ENCODE data around the gene GADD45A. TPM values are rescaled to one million over a fixed set of nuclear protein-coding genes. Genes with fewer than 3 reads are reported as not detected.
"Not testable (repeated sequence)": the region's sequence is repeated elsewhere in the genome, so short reads cannot be mapped to it uniquely, and the experiment has no call there.

Gene GADD45A
- total RNA-seq, 2 experiments from 2014 or later, result 20.5 to 26.7 TPM

DNA sequence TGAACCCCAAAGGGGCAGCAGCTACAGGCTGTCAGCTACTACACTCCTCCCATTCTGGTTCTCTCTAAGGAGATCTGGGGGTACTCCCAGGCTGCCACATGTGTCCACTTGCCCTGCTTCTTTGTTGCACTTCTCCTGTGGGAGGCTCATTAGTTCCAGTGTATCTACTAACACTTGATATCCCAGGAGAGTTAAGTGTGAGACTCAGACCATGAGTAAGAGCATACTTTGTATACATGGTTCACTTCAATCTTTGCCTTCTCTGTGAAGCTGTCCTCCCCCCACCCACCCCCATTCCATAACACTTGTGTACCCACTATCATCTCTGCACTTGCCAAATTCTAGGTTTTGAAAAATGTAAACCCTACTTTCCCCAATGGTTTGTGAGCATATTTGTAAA, 34.9 kb upstream of the GADD45A start:
- ATAC-seq, result no peak
- H3K27ac Mint-ChIP-seq, result no peak overlapping the region
- H3K4me1 Mint-ChIP-seq, result no peaks in the 10 kb centered on the region
- no peak for DNase-seq
- H3K36me3 Mint-ChIP-seq (ENCODE audit: low read depth), result no peaks in the 10 kb centered on the region
- intact Hi-C loops (cut with DNase I, micrococcal nuclease), result no loop called here
- ChIA-PET CTCF (interaction anchor here (0.8 kb wide), 1 partner anchor 88 kb away, joined by 3 read pairs; no protein-coding TSS in a partner anchor), POLR2A (no interaction called here)
- peaks cover 3% of the 10 kb centered on the region for H3K27me3 Mint-ChIP-seq
- H3K4me3 Mint-ChIP-seq, result no peak overlapping the region
- no peaks in the 10 kb centered on the region for H3K9me3 Mint-ChIP-seq (ENCODE audit: low read depth)

DNA sequence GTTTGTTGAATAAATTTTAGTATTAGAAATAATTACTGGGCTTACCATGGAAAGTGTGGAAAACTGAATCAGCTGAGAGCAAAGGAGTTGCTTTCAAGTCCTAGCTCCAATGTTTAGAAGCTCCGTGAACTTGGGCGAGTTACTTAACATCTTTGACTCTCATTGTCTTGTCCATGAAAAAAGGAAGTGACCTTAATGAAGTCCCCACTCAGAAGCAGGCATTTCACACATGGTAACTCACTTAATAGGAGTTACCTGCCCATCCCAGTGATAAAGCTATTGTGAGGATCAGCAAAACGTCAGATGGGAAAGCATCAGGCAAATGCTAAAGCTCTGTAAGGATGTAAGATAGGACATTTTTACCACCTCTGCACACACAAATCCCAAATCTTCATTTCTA, 34.0 kb upstream of the GADD45A start:
- Mint-ChIP-seq H3K4me1 (no peaks in the 10 kb centered on the region), H3K9me3 (ENCODE audit: low read depth) (no peaks in the 10 kb centered on the region), H3K4me3 (no peak overlapping the region), H3K27me3 (peaks cover 3% of the 10 kb centered on the region), H3K36me3 (ENCODE audit: low read depth) (no peaks in the 10 kb centered on the region), H3K27ac (no peak overlapping the region)
- ATAC-seq, result no peak
- DNase-seq, result no peak
- POLR2A ChIA-PET, result no interaction called here
- CTCF ChIA-PET, result interaction anchor here (0.7 kb wide), 1 partner anchor 85 kb away, joined by 3 read pairs; no protein-coding TSS in a partner anchor
- intact Hi-C loops (cut with DNase I, micrococcal nuclease), result no loop called here

GRCh38 chr1:67652800-67653199, 32.2 kb upstream of the GADD45A start:
- no peak overlapping the region for H3K27ac Mint-ChIP-seq
- DNase-seq (peak; percentile 15), ATAC-seq (peak; percentile 78)
- ChIA-PET POLR2A (interaction anchor here (0.5 kb wide), 1 partner anchor 478 kb away, joined by 3 read pairs; no protein-coding TSS in a partner anchor), CTCF (interaction anchor here (0.6 to 0.9 kb wide), 2 partner anchors 87 to 89 kb away, joined by 3 read pairs; no protein-coding TSS in a partner anchor)
- intact Hi-C loops (cut with DNase I, micrococcal nuclease), result no loop called here
- H3K4me1 Mint-ChIP-seq, result no peaks in the 10 kb centered on the region
- H3K36me3 Mint-ChIP-seq (ENCODE audit: low read depth), result no peaks in the 10 kb centered on the region
- H3K4me3 Mint-ChIP-seq, result no peak overlapping the region
- peaks cover 3% of the 10 kb centered on the region for H3K27me3 Mint-ChIP-seq
- no peaks in the 10 kb centered on the region for H3K9me3 Mint-ChIP-seq (ENCODE audit: low read depth)

- no peak for DNase-seq
- no peak overlapping the region for H3K27ac Mint-ChIP-seq
- peaks cover 5% of the 10 kb centered on the region for H3K27me3 Mint-ChIP-seq
- H3K36me3 Mint-ChIP-seq (ENCODE audit: low read depth), result no peaks in the 10 kb centered on the region
- intact Hi-C loops (cut with DNase I, micrococcal nuclease), result no loop called here
- POLR2A ChIA-PET, result no interaction called here
- H3K9me3 Mint-ChIP-seq (ENCODE audit: low read depth), result no peaks in the 10 kb centered on the region
- H3K4me3 Mint-ChIP-seq, result no peak overlapping the region
- CTCF ChIA-PET, result interaction anchor here (0.6 to 0.9 kb wide), 2 partner anchors 88 to 89 kb away, joined by 3 read pairs; no protein-coding TSS in a partner anchor
- no peak for ATAC-seq
- no peaks in the 10 kb centered on the region for H3K4me1 Mint-ChIP-seq
These were observed 31.7 kb upstream of the GADD45A start for GRCh38 chr1:67653304-67653703.

- no peaks in the 10 kb centered on the region for H3K4me1 Mint-ChIP-seq
- no peak for DNase-seq
- CTCF ChIA-PET, result no interaction called here
- no peak overlapping the region for H3K4me3 Mint-ChIP-seq
- H3K27me3 Mint-ChIP-seq, result peaks cover 11% of the 10 kb centered on the region
- no peaks in the 10 kb centered on the region for H3K9me3 Mint-ChIP-seq (ENCODE audit: low read depth)
- no peak for ATAC-seq
- POLR2A ChIA-PET, result interaction anchor here (0.7 kb wide), 1 partner anchor 84 kb away, joined by 6 read pairs; no protein-coding TSS in a partner anchor
- no peaks in the 10 kb centered on the region for H3K36me3 Mint-ChIP-seq (ENCODE audit: low read depth)
- intact Hi-C loops (cut with DNase I, micrococcal nuclease), result no loop called here
- H3K27ac Mint-ChIP-seq, result no peak overlapping the region
These were observed 29.4 kb upstream of the GADD45A start for GRCh38 chr1:67655581-67655980.

DNA sequence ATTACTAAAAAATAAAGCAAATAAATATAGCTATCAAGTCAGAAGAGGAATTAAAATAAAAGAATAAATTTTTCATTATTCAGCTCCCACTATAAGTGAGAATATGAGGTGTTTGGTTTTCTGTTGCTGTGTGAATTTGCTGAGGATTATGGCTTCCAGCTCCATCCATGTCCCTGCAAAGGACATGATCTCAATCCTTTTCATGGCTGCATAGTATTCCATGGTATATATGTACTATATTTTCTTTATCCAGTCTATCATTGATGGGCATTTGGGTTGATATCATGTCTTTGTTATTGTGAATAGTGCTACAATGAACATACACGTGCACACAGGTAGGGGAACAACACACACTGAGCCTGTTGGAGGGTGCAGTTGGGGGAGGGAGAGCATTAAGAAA, 27.8 kb upstream of the GADD45A start:
- H3K27ac Mint-ChIP-seq; H3K4me1 Mint-ChIP-seq; H3K9me3 Mint-ChIP-seq (ENCODE audit: low read depth); DNase-seq; H3K36me3 Mint-ChIP-seq (ENCODE audit: low read depth); POLR2A ChIA-PET; intact Hi-C loops (cut with DNase I, micrococcal nuclease); H3K4me3 Mint-ChIP-seq; ATAC-seq: not testable (repeated sequence)
- CTCF ChIA-PET, result interaction anchor here (0.8 kb wide), 1 partner anchor 110 kb away, joined by 4 read pairs; no protein-coding TSS in a partner anchor
- peaks cover 16% of the 10 kb centered on the region for H3K27me3 Mint-ChIP-seq

DNA sequence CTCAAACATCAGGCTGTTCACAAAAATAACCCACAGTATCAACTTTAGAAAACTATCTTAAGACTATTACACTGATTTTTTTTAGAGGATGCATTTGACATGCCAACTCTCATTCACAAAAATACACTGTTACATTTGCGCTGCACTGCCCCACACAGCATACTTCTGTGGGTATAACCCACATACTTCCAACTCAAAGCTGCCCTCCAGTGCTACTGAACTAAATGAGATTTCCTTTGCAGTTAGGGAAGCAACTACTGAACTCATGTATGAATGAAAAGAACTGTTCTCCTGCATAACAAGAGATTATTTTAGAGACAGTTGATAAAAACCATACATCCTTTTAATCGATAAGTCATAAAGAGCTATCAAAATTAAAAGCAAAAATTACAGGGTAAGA, 25.8 kb upstream of the GADD45A start:
- intact Hi-C loops (cut with DNase I, micrococcal nuclease), result no loop called here

GRCh38 chr1:67662884-67663283, 22.1 kb upstream of the GADD45A start:
- no peak for ATAC-seq
- no peaks in the 10 kb centered on the region for H3K4me1 Mint-ChIP-seq
- no peak for DNase-seq
- intact Hi-C loops (cut with DNase I, micrococcal nuclease), result no loop called here
- ChIA-PET CTCF (interaction anchor here (0.6 to 2.0 kb wide), 3 partner anchors 11 to 514 kb away, joined by 3 to 4 read pairs (median 3); no protein-coding TSS in a partner anchor), POLR2A (no interaction called here)
- peaks cover 15% of the 10 kb centered on the region for H3K27me3 Mint-ChIP-seq
- H3K27ac Mint-ChIP-seq, result no peak overlapping the region
- H3K36me3 Mint-ChIP-seq (ENCODE audit: low read depth), result no peaks in the 10 kb centered on the region
- H3K4me3 Mint-ChIP-seq, result no peak overlapping the region
- no peaks in the 10 kb centered on the region for H3K9me3 Mint-ChIP-seq (ENCODE audit: low read depth)

More for the DNA sequence above, 25.8 kb upstream of the GADD45A start:
- Mint-ChIP-seq H3K36me3 (ENCODE audit: low read depth) (no peaks in the 10 kb centered on the region), H3K27me3 (peaks cover 13% of the 10 kb centered on the region), H3K9me3 (ENCODE audit: low read depth) (no peaks in the 10 kb centered on the region), H3K27ac (no peak overlapping the region), H3K4me3 (no peak overlapping the region), H3K4me1 (no peaks in the 10 kb centered on the region)
- ATAC-seq (no peak), DNase-seq (no peak)
- ChIA-PET CTCF (interaction anchor here (0.6 to 1.5 kb wide), 2 partner anchors 15 to 1304 kb away, joined by 4 to 5 read pairs; no protein-coding TSS in a partner anchor), POLR2A (no interaction called here)

DNA sequence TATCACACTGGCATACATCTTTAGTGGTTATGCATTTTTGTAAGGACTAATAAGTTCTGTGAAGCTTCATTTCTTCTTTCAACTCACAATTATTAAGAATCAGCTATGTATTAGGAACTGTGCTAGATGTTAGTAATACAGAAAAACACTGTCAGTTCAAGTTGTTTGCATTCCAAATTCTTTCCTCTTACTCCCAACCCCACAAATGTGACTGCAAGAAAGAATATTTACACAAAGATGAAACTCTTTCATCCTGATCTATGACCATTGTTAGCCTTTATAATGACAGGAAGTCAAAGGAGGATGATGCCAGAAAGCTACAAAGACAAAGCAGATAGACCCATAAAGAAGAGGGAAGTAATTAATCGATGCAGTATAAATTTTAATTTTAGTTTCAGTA, 21.0 kb upstream of the GADD45A start:
- ATAC-seq (no peak), DNase-seq (no peak)
- no peaks in the 10 kb centered on the region for H3K36me3 Mint-ChIP-seq (ENCODE audit: low read depth)
- H3K4me3 Mint-ChIP-seq, result no peak overlapping the region
- no peaks in the 10 kb centered on the region for H3K9me3 Mint-ChIP-seq (ENCODE audit: low read depth)
- no peak overlapping the region for H3K27ac Mint-ChIP-seq
- intact Hi-C loops (cut with DNase I, micrococcal nuclease), result no loop called here
- ChIA-PET POLR2A (no interaction called here), CTCF (interaction anchor here (0.6 to 2.0 kb wide), 4 partner anchors 10 to 515 kb away, joined by 3 to 4 read pairs (median 3); no protein-coding TSS in a partner anchor)
- peaks cover 16% of the 10 kb centered on the region for H3K27me3 Mint-ChIP-seq
- H3K4me1 Mint-ChIP-seq, result no peaks in the 10 kb centered on the region

GRCh38 chr1:67665307-67665706, 19.7 kb upstream of the GADD45A start:
- POLR2A ChIA-PET; DNase-seq; H3K27ac Mint-ChIP-seq; ATAC-seq; intact Hi-C loops (cut with DNase I, micrococcal nuclease); H3K4me3 Mint-ChIP-seq; H3K36me3 Mint-ChIP-seq (ENCODE audit: low read depth); CTCF ChIA-PET; H3K9me3 Mint-ChIP-seq (ENCODE audit: low read depth); H3K4me1 Mint-ChIP-seq: not testable (repeated sequence)
- peaks cover 12% of the 10 kb centered on the region for H3K27me3 Mint-ChIP-seq

DNA sequence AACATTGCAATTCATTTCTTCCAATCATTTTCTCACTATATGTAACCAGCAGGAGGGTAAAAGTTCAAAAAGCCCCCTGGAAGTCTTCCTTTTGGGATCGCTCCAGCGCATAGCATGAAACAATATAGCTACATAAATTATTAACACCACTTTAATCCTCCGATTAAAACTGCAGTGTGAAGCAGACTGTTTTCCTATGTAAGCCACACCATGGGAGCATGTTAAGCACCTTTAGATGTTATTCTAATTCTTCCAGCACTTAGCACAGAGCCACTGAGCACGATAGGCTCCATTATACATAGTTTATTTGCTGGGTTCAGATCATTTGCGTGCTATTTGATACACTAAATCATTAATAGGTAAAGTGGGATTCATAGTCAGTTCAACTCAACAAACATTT, 18.4 kb upstream of the GADD45A start:
- Mint-ChIP-seq H3K9me3 (ENCODE audit: low read depth) (no peaks in the 10 kb centered on the region), H3K4me1 (no peaks in the 10 kb centered on the region), H3K36me3 (ENCODE audit: low read depth) (no peaks in the 10 kb centered on the region), H3K4me3 (no peak overlapping the region), H3K27me3 (peaks cover 6% of the 10 kb centered on the region), H3K27ac (no peak overlapping the region)
- POLR2A ChIA-PET, result no interaction called here
- ATAC-seq (no peak), DNase-seq (no peak)
- CTCF ChIA-PET, result no interaction called here
- intact Hi-C loops (cut with DNase I, micrococcal nuclease), result no loop called here

DNA sequence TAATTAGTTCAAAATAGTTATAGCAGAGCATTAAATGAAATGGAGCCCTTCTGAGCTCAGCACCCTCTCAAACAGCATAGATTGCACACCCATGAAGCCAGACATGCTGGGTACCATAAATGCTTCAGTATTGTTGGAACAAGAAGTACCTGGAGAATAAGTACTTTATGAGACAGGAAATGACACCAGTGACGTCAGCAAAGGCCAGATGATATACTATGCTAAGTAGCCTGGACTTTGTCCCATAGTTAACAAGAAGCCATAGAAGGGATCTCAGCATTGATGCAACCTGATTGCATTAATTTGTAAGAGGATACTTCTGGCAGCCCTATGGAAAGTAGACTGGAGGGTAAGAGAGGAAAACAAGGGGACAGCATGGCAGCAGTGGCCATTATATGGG, 16.3 kb upstream of the GADD45A start:
- H3K36me3 Mint-ChIP-seq (ENCODE audit: low read depth), result no peaks in the 10 kb centered on the region
- no peak overlapping the region for H3K27ac Mint-ChIP-seq
- peaks cover 6% of the 10 kb centered on the region for H3K27me3 Mint-ChIP-seq
- H3K4me3 Mint-ChIP-seq, result no peak overlapping the region
- ChIA-PET POLR2A (no interaction called here), CTCF (interaction anchor here (0.5 kb wide), 1 partner anchor 30 kb away, joined by 3 read pairs; no protein-coding TSS in a partner anchor)
- ATAC-seq, result no peak
- H3K9me3 Mint-ChIP-seq (ENCODE audit: low read depth), result no peaks in the 10 kb centered on the region
- DNase-seq, result no peak
- peaks cover 3% of the 10 kb centered on the region for H3K4me1 Mint-ChIP-seq
- intact Hi-C loops (cut with DNase I, micrococcal nuclease), result no loop called here

Data from activated CD4-positive, alpha-beta T cell treated with anti-CD3 and anti-CD28 coated beads for 36 hours (primary cell).